OCI-LY7 (cell line): ENCODE results near the gene CNDP1. TPM values are rescaled to one million over a fixed set of nuclear protein-coding genes. Genes with fewer than 3 reads are reported as not detected.

Experiments used
- BruUV-seq: library from RNA; stranded (reverse); fragments of 400-500 nt; replicated peaks from 2 replicates; lab custom pipeline; 2021; lab: Mats Ljungman, UMichigan
- CTCF ChIA-PET: fragments of 300-600 bp; sonication (Branson Sonifier 250); formaldehyde crosslinking; loops from one replicate; lab custom pipeline; 2022; ENCODE audit warnings: antibody characterized with exemption; ENCODE audit not compliant: unreplicated experiment; lab: Charles Lee
- POLR2A ChIA-PET: fragments of 300-600 bp; sonication (Branson Sonifier 250); formaldehyde crosslinking; loops from one replicate; lab custom pipeline; 2022; ENCODE audit warnings: antibody characterized with exemption; lab: Charles Lee
- DNase-seq: peaks from one replicate; pipeline ENCODE4 v3.0.0-alpha.2; 2015; ENCODE audit warnings: low spot score
- H2AFZ ChIP-seq: fragments of 200-600 bp; sonication (generic), shearing (Covaris generic); 2 replicates; pipeline ENCODE4 v1.6.1; 2014; ENCODE audit warnings: mild to moderate bottlenecking, antibody characterized with exemption, low read length, moderate library complexity
- H3K27ac ChIP-seq: fragments of 200-600 bp; sonication (generic); 2 replicates; pipeline ENCODE4 v1.5.1; 2014; ENCODE audit warnings: mixed run types, low read depth, mild to moderate bottlenecking, moderate library complexity, low read length, inconsistent platforms; ENCODE audit not compliant: poor library complexity, severe bottlenecking
- H3K36me3 ChIP-seq: fragments of 200-600 bp; sonication (generic); 2 replicates; pipeline ENCODE4 v1.6.1; 2014; ENCODE audit warnings: mild to moderate bottlenecking, antibody characterized with exemption, low read length, moderate library complexity, mixed read lengths; ENCODE audit not compliant: insufficient read depth
- H3K4me1 ChIP-seq: fragments of 200-600 bp; sonication (generic); 2 replicates; pipeline ENCODE4 v1.5.1; 2014; ENCODE audit warnings: mild to moderate bottlenecking, low read length; ENCODE audit not compliant: insufficient read depth, poor library complexity, severe bottlenecking
- H3K4me2 ChIP-seq: fragments of 200-600 bp; sonication (generic); 2 replicates; pipeline ENCODE4 v1.6.1; 2014; ENCODE audit warnings: mild to moderate bottlenecking, low read length
- H3K4me3 ChIP-seq: fragments of 200-600 bp; sonication (generic); 2 replicates; pipeline ENCODE4 v1.5.1; 2014; ENCODE audit warnings: mild to moderate bottlenecking, low read depth, low read length; ENCODE audit not compliant: poor library complexity, severe bottlenecking
- H3K79me2 ChIP-seq: fragments of 200-600 bp; sonication (generic); 2 replicates; pipeline ENCODE4 v1.6.1; 2016; ENCODE audit warnings: low read depth, mild to moderate bottlenecking, low read length, moderate library complexity, mixed read lengths; ENCODE audit not compliant: insufficient read depth
- H3K9me2 ChIP-seq: fragments of 200-600 bp; sonication (generic); 2 replicates; pipeline ENCODE4 v1.6.1; 2016; ENCODE audit warnings: mild to moderate bottlenecking, low read length, mixed read lengths; ENCODE audit not compliant: insufficient read depth
- H3K9me3 ChIP-seq: fragments of 200-600 bp; sonication (generic); 2 replicates; pipeline ENCODE4 v1.6.1; 2014; ENCODE audit warnings: mild to moderate bottlenecking, mixed run types, low read length, mixed read lengths
- H4K20me1 ChIP-seq: fragments of 200-600 bp; sonication (generic); 2 replicates; pipeline ENCODE4 v1.6.1; 2014; ENCODE audit warnings: mild to moderate bottlenecking, antibody characterized with exemption, low read length, moderate library complexity, mixed read lengths; ENCODE audit not compliant: insufficient read depth
- CTCF ChIP-seq: fragments of 200-600 bp; sonication (generic); conservative IDR thresholded peaks from 2 replicates; pipeline ENCODE4 v1.5.1; 2014; ENCODE audit warnings: mild to moderate bottlenecking, antibody characterized with exemption, low read length, moderate library complexity, mixed read lengths
- EZH2phosphoT487 ChIP-seq: fragments of 200-600 bp; sonication (generic); IDR thresholded peaks from 2 replicates; pipeline ENCODE4 v1.6.1; 2018; ENCODE audit warnings: low read depth, borderline replicate concordance, mild to moderate bottlenecking, mixed run types, antibody characterized with exemption, low read length, moderate library complexity, mixed read lengths
- intact Hi-C: fragments of 100-400 bp; cut with micrococcal nuclease; formaldehyde crosslinking; loops from one replicate; pipeline ENCODE4 v1.10.0; 2022; ENCODE audit not compliant: unreplicated experiment
- total RNA-seq, 2 experiments: library from RNA; depleted of rRNA in 1 of 2; stranded (reverse); fragments of >200 nt in 1 of 2; shearing (Covaris generic) in 1 of 2; gene quantifications; 2 replicates each; pipeline ENCODE4 v1.2.3, GENCODE V29; 2014 to 2022

Gene CNDP1
- total RNA-seq, 2 experiments from 2014 or later = not detected

- H4K20me1 ChIP-seq = no peaks in the 10 kb centered on the region
These were observed 25.5 kb upstream of the CNDP1 start for GRCh38 chr18:74508821-74509225.

GRCh38 chr18:74509856-74510769, 24.2 kb upstream of the CNDP1 start:
- H3K9me3 ChIP-seq = no peaks in the 10 kb centered on the region
- no peak for TF ChIP-seq CTCF
- TF ChIP-seq EZH2phosphoT487 = no peak
- no peaks in the 10 kb centered on the region for H3K4me1 ChIP-seq
- no peaks in the 10 kb centered on the region for H4K20me1 ChIP-seq
- H3K79me2 ChIP-seq = no peaks in the 10 kb centered on the region
- DNase-seq = no peak
- H3K4me3 ChIP-seq = no peak overlapping the region
- H3K4me2 ChIP-seq = no peak overlapping the region
- no peak overlapping the region for H2AFZ ChIP-seq
- H3K27ac ChIP-seq = no peak overlapping the region
- H3K9me2 ChIP-seq = no peaks in the 10 kb centered on the region
- ChIA-PET CTCF (no interaction called here), POLR2A (no interaction called here)
- BruUV-seq = no TSS peak
- intact Hi-C loops = no loop called here
- H3K36me3 ChIP-seq = peaks cover 41% of the 10 kb centered on the region

More at GRCh38 chr18:74508821-74509225, 25.5 kb upstream of the CNDP1 start:
- no peak overlapping the region for H3K27ac ChIP-seq
- no peaks in the 10 kb centered on the region for H3K79me2 ChIP-seq
- H3K9me3 ChIP-seq = no peaks in the 10 kb centered on the region
- intact Hi-C loops = no loop called here
- DNase-seq = no peak
- H3K4me3 ChIP-seq = no peak overlapping the region
- no peaks in the 10 kb centered on the region for H3K9me2 ChIP-seq
- no peak overlapping the region for H3K4me2 ChIP-seq
- no peak for TF ChIP-seq EZH2phosphoT487
- no peak for TF ChIP-seq CTCF
- H3K36me3 ChIP-seq = peaks cover 40% of the 10 kb centered on the region
- POLR2A ChIA-PET = interaction anchor here (0.6 kb wide), 1 partner anchor 8 kb away, joined by 3 read pairs; no protein-coding TSS in a partner anchor
- BruUV-seq = no TSS peak
- CTCF ChIA-PET = no interaction called here
- no peak overlapping the region for H2AFZ ChIP-seq
- H3K4me1 ChIP-seq = no peaks in the 10 kb centered on the region

GRCh38 chr18:74510770-74511095, 23.6 kb upstream of the CNDP1 start:
- peaks cover 41% of the 10 kb centered on the region for H3K36me3 ChIP-seq
- no peak overlapping the region for H3K27ac ChIP-seq
- H3K4me3 ChIP-seq = no peak overlapping the region
- CTCF ChIA-PET = no interaction called here
- TF ChIP-seq CTCF (no peak), EZH2phosphoT487 (no peak)
- H4K20me1 ChIP-seq = no peaks in the 10 kb centered on the region
- no peak for DNase-seq
- BruUV-seq = no TSS peak
- H3K4me1 ChIP-seq = no peaks in the 10 kb centered on the region
- POLR2A ChIA-PET = no interaction called here
- H3K79me2 ChIP-seq = no peaks in the 10 kb centered on the region
- intact Hi-C loops = no loop called here
- H3K9me2 ChIP-seq = no peaks in the 10 kb centered on the region
- H3K9me3 ChIP-seq = no peaks in the 10 kb centered on the region
- H2AFZ ChIP-seq = no peak overlapping the region
- no peak overlapping the region for H3K4me2 ChIP-seq
